Hepatocyte (in vitro differentiated cells): ENCODE measurements around the gene COPS7A. TPM values are rescaled to one million over a fixed set of nuclear protein-coding genes. Genes with fewer than 3 reads are reported as not detected.

Experiments
- DNase-seq: peaks from one replicate; pipeline ENCODE4 v3.0.0-alpha.2; 2016; ENCODE audit warnings: low spot score
- H2AFZ ChIP-seq: fragments of 200-600 bp; sonication (generic); 2 replicates; pipeline ENCODE4 v1.6.0; 2016; ENCODE audit warnings: antibody characterized with exemption, mild to moderate bottlenecking
- H3K27ac ChIP-seq: fragments of 200-600 bp; sonication (generic); 2 replicates; pipeline ENCODE4 v1.5.1; 2016; ENCODE audit warnings: mild to moderate bottlenecking
- H3K27me3 ChIP-seq: fragments of 200-600 bp; sonication (generic); 2 replicates; pipeline ENCODE4 v1.6.1; 2016
- H3K36me3 ChIP-seq: fragments of 200-600 bp; sonication (generic); replicated peaks from 2 replicates; pipeline ENCODE4 v1.5.1; 2016; ENCODE audit warnings: low read depth; ENCODE audit not compliant: insufficient read depth
- H3K4me1 ChIP-seq: fragments of 200-600 bp; sonication (generic); 2 replicates; pipeline ENCODE4 v1.5.1; 2016; ENCODE audit warnings: mild to moderate bottlenecking, moderate library complexity; ENCODE audit not compliant: insufficient read depth
- H3K4me2 ChIP-seq: fragments of 200-600 bp; sonication (generic); 2 replicates; pipeline ENCODE4 v1.6.0; 2016
- H3K4me3 ChIP-seq: fragments of 200-600 bp; sonication (generic); 2 replicates; pipeline ENCODE4 v1.5.1; 2016; ENCODE audit warnings: mild to moderate bottlenecking
- H3K79me2 ChIP-seq: fragments of 200-600 bp; sonication (generic); 2 replicates; pipeline ENCODE4 v1.6.0; 2017; ENCODE audit warnings: mild to moderate bottlenecking
- H3K9me2 ChIP-seq: fragments of 200-600 bp; sonication (generic); replicated peaks from 2 replicates; pipeline ENCODE4 v1.6.0; 2017; ENCODE audit warnings: mild to moderate bottlenecking; ENCODE audit not compliant: insufficient read depth
- H3K9me3 ChIP-seq: fragments of 200-600 bp; sonication (generic); 2 replicates; pipeline ENCODE4 v1.5.1; 2016; ENCODE audit warnings: low read depth, mild to moderate bottlenecking
- H4K20me1 ChIP-seq: fragments of 200-600 bp; sonication (generic); 2 replicates; pipeline ENCODE4 v1.6.0; 2016; ENCODE audit warnings: mild to moderate bottlenecking; ENCODE audit not compliant: insufficient read depth, poor library complexity, severe bottlenecking
- EZH2 ChIP-seq: fragments of 200-600 bp; sonication (generic); IDR thresholded peaks from 2 replicates; pipeline ENCODE4 v1.6.1; 2016; ENCODE audit warnings: antibody characterized with exemption, mild to moderate bottlenecking, borderline replicate concordance
- EZH2phosphoT487 ChIP-seq: fragments of 200-600 bp; sonication (generic); IDR thresholded peaks from one replicate; pipeline ENCODE4 v1.6.1; 2018; ENCODE audit warnings: antibody characterized with exemption, mild to moderate bottlenecking, low read depth, moderate library complexity; ENCODE audit not compliant: unreplicated experiment, severe bottlenecking
- WGBS: methylation state at CpG from one replicate; pipeline ENCODE4 v1.1.6; 2016; ENCODE audit warnings: low lambda C conversion rate; ENCODE audit errors: missing lambda C conversion rate; 5-methylcytosine and 5-hydroxymethylcytosine counted together
- polyA plus RNA-seq: library from polyadenylated mRNA; unstranded; fragments of >200 nt; fragmentation: Nextera tagmentation; extraction: Ambion mirVana; gene quantifications from 2 replicates; pipeline ENCODE4 v1.2.1, GENCODE V29; 2016
- total RNA-seq: library from RNA; depleted of rRNA; stranded (reverse); fragments of >200 nt; gene quantifications from 2 replicates; pipeline ENCODE4 v1.2.3, GENCODE V29; 2014
- TF ChIP-seq, protein P1 (sequence below): fragments of 200-600 bp; sonication (generic); IDR thresholded peaks from 2 replicates; pipeline ENCODE4 v1.5.1; 2016; ENCODE audit warnings: antibody characterized with exemption, mild to moderate bottlenecking; ENCODE audit not compliant: poor library complexity

Gene COPS7A
- total and polyA plus RNA-seq, 2 experiments from 2014 or later, result 46.9 to 73.6 TPM

DNA sequence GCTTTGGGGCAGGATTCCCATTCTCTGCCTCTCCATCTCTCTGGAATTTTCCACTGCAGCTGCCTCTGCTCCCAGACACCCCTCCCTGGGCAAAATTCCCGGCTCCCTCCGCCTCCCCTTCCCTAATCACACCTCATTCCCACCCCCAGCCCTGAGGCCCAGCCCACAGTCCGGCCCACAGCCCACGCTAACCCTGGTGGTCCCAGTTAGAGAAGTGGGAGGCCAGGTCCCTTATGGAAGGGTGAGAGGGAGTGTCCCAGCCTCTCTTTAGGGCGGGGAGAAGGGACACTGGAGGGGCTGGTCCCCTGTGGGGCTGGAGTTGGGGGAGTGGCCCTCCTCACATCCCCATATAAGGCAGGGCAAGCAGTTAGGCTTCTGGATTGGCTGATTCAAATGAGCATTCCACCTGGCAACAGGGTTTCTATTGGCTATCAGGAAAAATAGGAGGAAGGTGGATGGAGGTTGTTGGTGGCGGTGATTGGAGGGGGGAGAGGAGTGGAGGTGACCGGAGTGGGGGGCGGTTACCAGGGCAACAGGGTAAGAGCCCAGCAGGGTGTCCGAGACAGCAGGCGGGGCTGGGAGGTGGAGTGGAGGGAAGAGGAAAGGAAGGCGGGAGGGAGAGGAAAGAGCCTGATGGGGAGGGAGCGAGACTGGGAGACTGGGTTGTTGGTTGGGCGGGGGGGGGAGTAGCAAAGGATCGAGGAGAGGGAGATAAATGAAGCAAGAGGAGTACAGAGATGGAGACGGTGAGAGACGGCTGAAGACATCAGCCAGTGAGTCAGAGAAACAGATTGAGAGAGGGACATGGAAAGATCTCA, 40.4 kb downstream of the COPS7A start:
- no peaks in the 10 kb centered on the region for H3K36me3 ChIP-seq
- no peaks in the 10 kb centered on the region for H3K9me2 ChIP-seq
- peaks cover 50% of the 10 kb centered on the region for H3K4me1 ChIP-seq
- peak; percentile 95 for DNase-seq
- no peak overlapping the region for H3K4me3 ChIP-seq
- peaks cover 24% of the 10 kb centered on the region for H3K79me2 ChIP-seq
- H3K9me3 ChIP-seq, result no peaks in the 10 kb centered on the region
- H3K27me3 ChIP-seq, result no peaks in the 10 kb centered on the region
- peaks cover 19% of the 10 kb centered on the region for H4K20me1 ChIP-seq
- WGBS, result 8% methylated on average over 5 of the region's 16 CpGs
- H3K27ac ChIP-seq, result peak overlapping the region; percentile 86
- no peak for TF ChIP-seq EZH2phosphoT487
- TF ChIP-seq, protein P1, sequence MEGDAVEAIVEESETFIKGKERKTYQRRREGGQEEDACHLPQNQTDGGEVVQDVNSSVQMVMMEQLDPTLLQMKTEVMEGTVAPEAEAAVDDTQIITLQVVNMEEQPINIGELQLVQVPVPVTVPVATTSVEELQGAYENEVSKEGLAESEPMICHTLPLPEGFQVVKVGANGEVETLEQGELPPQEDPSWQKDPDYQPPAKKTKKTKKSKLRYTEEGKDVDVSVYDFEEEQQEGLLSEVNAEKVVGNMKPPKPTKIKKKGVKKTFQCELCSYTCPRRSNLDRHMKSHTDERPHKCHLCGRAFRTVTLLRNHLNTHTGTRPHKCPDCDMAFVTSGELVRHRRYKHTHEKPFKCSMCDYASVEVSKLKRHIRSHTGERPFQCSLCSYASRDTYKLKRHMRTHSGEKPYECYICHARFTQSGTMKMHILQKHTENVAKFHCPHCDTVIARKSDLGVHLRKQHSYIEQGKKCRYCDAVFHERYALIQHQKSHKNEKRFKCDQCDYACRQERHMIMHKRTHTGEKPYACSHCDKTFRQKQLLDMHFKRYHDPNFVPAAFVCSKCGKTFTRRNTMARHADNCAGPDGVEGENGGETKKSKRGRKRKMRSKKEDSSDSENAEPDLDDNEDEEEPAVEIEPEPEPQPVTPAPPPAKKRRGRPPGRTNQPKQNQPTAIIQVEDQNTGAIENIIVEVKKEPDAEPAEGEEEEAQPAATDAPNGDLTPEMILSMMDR, result no peak
- no peak for TF ChIP-seq EZH2
- no peak overlapping the region for H2AFZ ChIP-seq
- H3K4me2 ChIP-seq, result peak overlapping the region; percentile 82

DNA sequence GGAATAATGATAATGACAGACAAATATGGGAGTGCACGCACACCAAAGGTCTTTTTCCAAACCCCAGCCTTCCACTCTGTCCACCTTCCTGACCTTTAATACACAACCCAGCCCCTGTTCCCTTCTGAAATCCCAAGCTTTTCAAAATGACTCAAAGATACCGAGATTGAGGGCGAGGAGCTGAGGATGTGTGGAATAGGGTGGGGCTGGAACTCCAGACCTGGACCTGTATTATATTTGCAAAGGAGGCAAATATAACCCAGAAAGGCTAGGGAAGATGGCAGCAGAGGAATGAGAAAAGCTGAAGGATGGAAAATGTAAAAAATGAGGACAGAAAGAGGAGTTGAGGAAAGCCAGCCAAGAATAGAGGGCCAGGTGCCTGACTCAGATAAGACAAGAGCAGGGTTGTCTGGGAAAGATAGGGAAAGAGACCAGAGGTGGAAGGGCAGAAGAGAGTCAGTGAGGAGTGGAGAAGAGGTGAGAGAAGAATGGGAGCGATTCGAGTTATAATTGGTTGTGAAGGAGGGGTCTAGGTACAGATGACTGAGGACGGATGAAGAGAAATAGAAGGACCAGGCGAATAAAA, 41.3 kb downstream of the COPS7A start:
- no peaks in the 10 kb centered on the region for H3K9me2 ChIP-seq
- H3K79me2 ChIP-seq, result peaks cover 32% of the 10 kb centered on the region
- H3K9me3 ChIP-seq, result no peaks in the 10 kb centered on the region
- no peak overlapping the region for H2AFZ ChIP-seq
- peaks cover 26% of the 10 kb centered on the region for H4K20me1 ChIP-seq
- WGBS, result 30% methylated on average over 7 of the region's 7 CpGs
- no peak for DNase-seq
- H3K4me3 ChIP-seq, result peak overlapping the region; percentile 16
- H3K36me3 ChIP-seq, result no peaks in the 10 kb centered on the region
- peaks cover 45% of the 10 kb centered on the region for H3K4me1 ChIP-seq
- TF ChIP-seq, protein P1, result no peak
- TF ChIP-seq EZH2phosphoT487, result no peak
- no peak for TF ChIP-seq EZH2
- peak overlapping the region; percentile 86 for H3K27ac ChIP-seq
- no peaks in the 10 kb centered on the region for H3K27me3 ChIP-seq
- H3K4me2 ChIP-seq, result peak overlapping the region; percentile 82

DNA sequence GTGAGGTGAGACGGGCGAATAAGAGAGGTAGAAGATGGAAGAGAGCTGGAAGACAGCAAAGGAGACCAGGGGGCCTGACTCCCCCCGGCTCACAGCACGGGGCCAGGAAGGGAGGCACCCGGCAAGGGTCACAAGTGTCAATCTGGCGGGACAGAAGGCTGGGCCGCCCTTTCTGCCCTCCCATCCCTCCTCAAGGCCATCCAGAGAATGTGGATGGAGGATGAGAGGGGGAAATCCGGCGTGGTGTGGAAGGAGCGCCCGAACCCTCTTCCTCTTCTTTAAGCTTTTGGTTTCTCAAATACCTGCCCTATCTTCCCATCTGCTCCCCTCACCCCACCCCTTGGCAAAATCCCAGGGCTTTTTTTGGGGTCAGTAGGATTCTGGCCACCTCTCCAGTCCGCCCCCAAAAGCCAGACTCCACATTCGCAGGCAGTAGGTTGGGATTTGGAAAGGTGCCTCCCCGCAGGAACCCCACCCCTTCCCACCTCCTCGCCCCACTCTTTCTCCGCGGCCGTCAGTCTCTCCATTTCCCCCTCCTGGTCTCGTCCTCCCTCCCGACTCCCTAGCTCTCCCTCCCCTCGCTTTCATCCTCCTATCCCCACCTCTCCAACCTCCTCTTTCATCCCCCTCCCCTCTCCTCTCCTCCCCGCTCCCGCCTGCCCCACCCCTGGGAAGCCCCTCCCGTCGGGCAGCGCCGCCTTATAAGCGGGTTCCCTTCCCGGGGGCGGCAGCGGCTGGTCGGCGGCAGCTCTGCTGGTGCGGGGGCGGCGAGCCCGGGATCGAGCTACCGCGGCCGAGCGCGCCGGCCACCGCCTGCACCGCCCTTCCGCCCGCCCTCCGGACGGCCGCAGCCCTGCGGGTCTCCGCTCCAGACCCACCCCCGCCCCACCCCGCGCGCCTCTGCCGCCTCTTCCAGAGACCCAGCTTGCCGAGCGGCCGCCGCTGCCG, 42.1 kb downstream of the COPS7A start, which contains the start of gene PTMS:
TSS of gene PTMS (plus strand) at position 730 of the 948 bp plus-strand sequence. CDS start 343 bp downstream, outside the sequence.
- Histone ChIP-seq H3K27ac (peak within 1 kb of the TSS; percentile 86), H3K36me3 (no peaks in the 10 kb centered on the region), H3K4me2 (peak within 1 kb of the TSS; percentile 95), H3K9me2 (no peaks in the 10 kb centered on the region), H3K9me3 (no peaks in the 10 kb centered on the region), H4K20me1 (peaks cover 26% of the 10 kb centered on the region), H3K4me3 (peak within 1 kb of the TSS; percentile 63), H3K27me3 (no peaks in the 10 kb centered on the region), H3K79me2 (peaks cover 32% of the 10 kb centered on the region), H2AFZ (peak within 1 kb of the TSS; percentile 55), H3K4me1 (peaks cover 41% of the 10 kb centered on the region)
- 5% methylated on average over 15 of the region's 63 CpGs for WGBS
- DNase-seq, result peak; percentile 91
- TF ChIP-seq, protein P1, result no peak
- no peak for TF ChIP-seq EZH2
- no peak for TF ChIP-seq EZH2phosphoT487
